Sigmoid colon (tissue), 4 donors: ENCODE measurements around the gene PPIP5K2.

Source experiments
- EP300 ChIP-seq, 4 donors: sonication (generic); formaldehyde crosslinking; IDR thresholded peaks; one replicate each; pipeline ENCODE4 v1.6.1; 2017; ENCODE audit warnings: antibody characterized with exemption in 4 of 4
- POLR2A ChIP-seq, 2 donors: fragments of 450-650 bp; IDR thresholded peaks; one replicate each; pipeline ENCODE4 v1.6.1; 2016; ENCODE audit warnings: antibody characterized with exemption in 2 of 2, mild to moderate bottlenecking in 2 of 2, moderate library complexity in 2 of 2
- POLR2AphosphoS5 ChIP-seq, 4 donors: sonication (generic); formaldehyde crosslinking; IDR thresholded peaks; one replicate each; pipeline ENCODE4 v1.6.1; 2017; ENCODE audit warnings: antibody characterized with exemption in 4 of 4
- TF ChIP-seq, protein P1 (sequence below), 4 experiments: fragments of 450-650 bp in 3 of 4; fragments of 200-600 bp in 1 of 4; IDR thresholded peaks; one replicate each; pipeline ENCODE4 v1.5.1; 2016 to 2019; ENCODE audit warnings: antibody characterized with exemption in 4 of 4, mild to moderate bottlenecking in 3 of 4, moderate library complexity in 2 of 4

DNA sequence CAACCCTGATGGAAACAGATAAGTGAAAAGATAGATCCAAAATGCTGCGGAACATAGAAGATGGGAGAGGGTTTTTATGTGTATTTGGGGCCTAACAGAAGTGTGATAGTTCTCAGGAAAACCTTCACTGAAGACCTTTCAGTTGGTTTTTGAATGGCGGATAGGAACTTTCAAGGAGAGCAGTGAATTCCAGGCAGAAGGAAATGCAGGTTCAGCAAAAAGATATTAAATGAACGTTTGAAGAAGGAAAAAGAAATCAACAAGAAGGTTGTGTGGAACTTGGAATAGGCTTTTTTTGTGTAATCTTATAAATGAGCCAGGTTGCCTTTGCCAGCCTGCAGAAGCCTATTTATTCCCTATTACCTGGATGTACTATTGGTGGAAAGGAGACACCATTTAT lies 2.1 kb downstream of the PPIP5K2 start:
- no peak for TF ChIP-seq EP300 (IDR thresholded peaks at IDR 0.05)
- TF ChIP-seq POLR2A (IDR thresholded peaks at IDR 0.05): no peak
- TF ChIP-seq, protein P1, sequence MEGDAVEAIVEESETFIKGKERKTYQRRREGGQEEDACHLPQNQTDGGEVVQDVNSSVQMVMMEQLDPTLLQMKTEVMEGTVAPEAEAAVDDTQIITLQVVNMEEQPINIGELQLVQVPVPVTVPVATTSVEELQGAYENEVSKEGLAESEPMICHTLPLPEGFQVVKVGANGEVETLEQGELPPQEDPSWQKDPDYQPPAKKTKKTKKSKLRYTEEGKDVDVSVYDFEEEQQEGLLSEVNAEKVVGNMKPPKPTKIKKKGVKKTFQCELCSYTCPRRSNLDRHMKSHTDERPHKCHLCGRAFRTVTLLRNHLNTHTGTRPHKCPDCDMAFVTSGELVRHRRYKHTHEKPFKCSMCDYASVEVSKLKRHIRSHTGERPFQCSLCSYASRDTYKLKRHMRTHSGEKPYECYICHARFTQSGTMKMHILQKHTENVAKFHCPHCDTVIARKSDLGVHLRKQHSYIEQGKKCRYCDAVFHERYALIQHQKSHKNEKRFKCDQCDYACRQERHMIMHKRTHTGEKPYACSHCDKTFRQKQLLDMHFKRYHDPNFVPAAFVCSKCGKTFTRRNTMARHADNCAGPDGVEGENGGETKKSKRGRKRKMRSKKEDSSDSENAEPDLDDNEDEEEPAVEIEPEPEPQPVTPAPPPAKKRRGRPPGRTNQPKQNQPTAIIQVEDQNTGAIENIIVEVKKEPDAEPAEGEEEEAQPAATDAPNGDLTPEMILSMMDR (IDR thresholded peaks at IDR 0.05): no peak
- TF ChIP-seq POLR2AphosphoS5 (IDR thresholded peaks at IDR 0.05): no peak
